ENCODE data around the gene HOXC6.

GRCh38 chr12:54045868-54046521 is 17.8 kb downstream of the HOXC6 start:
- TF ChIP-seq POLR2A (IDR thresholded peaks at IDR 0.05; ENCODE audit: low read depth, low read length) (no peak), POLR2AphosphoS5 (IDR thresholded peaks at IDR 0.05; ENCODE audit: low read depth, low read length) (no peak), SPI1 (IDR thresholded peaks at IDR 0.05; ENCODE audit: low read depth, low read length) (no peak)

Measured in GM12891 (cell line).